GM12892 (cell line): ENCODE results near the gene PREPL.

ENCODE experiments used
- DNase-seq: peaks from one replicate; pipeline ENCODE4 v3.0.0; 2011; ENCODE audit not compliant: insufficient read length
- FAIRE-seq: peaks from 2 replicates; lab custom pipeline; 2011; peaks lifted over from hg19 to GRCh38; lab: Jason Lieb, UNC
- POLR2A ChIP-seq: IDR thresholded peaks from 2 replicates; pipeline ENCODE4 v1.6.1; 2011; ENCODE audit warnings: low read depth, low read length, control low read depth
- POLR2AphosphoS5 ChIP-seq: IDR thresholded peaks from 2 replicates; pipeline ENCODE4 v1.6.1; 2011; ENCODE audit warnings: low read depth, low read length, control low read depth
- TAF1 ChIP-seq: IDR thresholded peaks from 2 replicates; pipeline ENCODE4 v1.6.1; 2011; ENCODE audit warnings: low read depth, mild to moderate bottlenecking, control low read depth, low read length, borderline replicate concordance

PREPL gene

GRCh38 chr2:44342854-44343253, 18.4 kb downstream of the PREPL start:
- no peak for DNase-seq
- peak; percentile 60 for FAIRE-seq
- no peak for TF ChIP-seq TAF1
- no peak for TF ChIP-seq POLR2AphosphoS5
- TF ChIP-seq POLR2A, result no peak

GRCh38 chr2:44335806-44336538, 25.3 kb downstream of the PREPL start:
- FAIRE-seq (no peak), DNase-seq (no peak)
- TF ChIP-seq TAF1, result no peak
- no peak for TF ChIP-seq POLR2AphosphoS5
- no peak for TF ChIP-seq POLR2A

- TF ChIP-seq POLR2A (no peak), TAF1 (no peak), POLR2AphosphoS5 (no peak)
- DNase-seq, result no peak
- FAIRE-seq, result no peak
These were observed 27.3 kb downstream of the PREPL start for GRCh38 chr2:44333994-44334393.

GRCh38 chr2:44330801-44331200, 30.5 kb downstream of the PREPL start:
- TF ChIP-seq POLR2AphosphoS5, result no peak
- TF ChIP-seq TAF1, result no peak
- no peak for TF ChIP-seq POLR2A
- no peak for FAIRE-seq
- no peak for DNase-seq

- TF ChIP-seq POLR2A, result no peak
- no peak for TF ChIP-seq TAF1
- no peak for TF ChIP-seq POLR2AphosphoS5
- no peak for DNase-seq
- FAIRE-seq, result no peak
These were observed 32.0 kb downstream of the PREPL start for GRCh38 chr2:44329343-44329742.

- TF ChIP-seq TAF1 (no peak), POLR2AphosphoS5 (no peak), POLR2A (no peak)
- FAIRE-seq (no peak), DNase-seq (no peak)
These were observed 32.5 kb downstream of the PREPL start for GRCh38 chr2:44328750-44329149.

- no peak for FAIRE-seq
- TF ChIP-seq POLR2AphosphoS5 (no peak), POLR2A (no peak), TAF1 (no peak)
- no peak for DNase-seq
These were observed 34.6 kb downstream of the PREPL start for GRCh38 chr2:44326548-44327264.

GRCh38 chr2:44325897-44326296, 35.4 kb downstream of the PREPL start:
- DNase-seq, result no peak
- no peak for FAIRE-seq
- TF ChIP-seq POLR2A (no peak), TAF1 (no peak), POLR2AphosphoS5 (no peak)

- no peak for FAIRE-seq
- DNase-seq, result no peak
- TF ChIP-seq POLR2AphosphoS5 (no peak), POLR2A (no peak), TAF1 (no peak)
These were observed 36.3 kb downstream of the PREPL start for GRCh38 chr2:44324971-44325426.

- DNase-seq (no peak), FAIRE-seq (no peak)
- TF ChIP-seq POLR2AphosphoS5, result no peak
- no peak for TF ChIP-seq TAF1
- TF ChIP-seq POLR2A, result no peak
These were observed 39.9 kb downstream of the PREPL start for GRCh38 chr2:44321360-44321759.

GRCh38 chr2:44320832-44321231, 40.5 kb downstream of the PREPL start:
- no peak for TF ChIP-seq TAF1
- no peak for TF ChIP-seq POLR2AphosphoS5
- TF ChIP-seq POLR2A, result no peak
- FAIRE-seq (no peak), DNase-seq (no peak)

- no peak for TF ChIP-seq POLR2A
- no peak for TF ChIP-seq TAF1
- no peak for TF ChIP-seq POLR2AphosphoS5
- FAIRE-seq (no peak), DNase-seq (no peak)
These were observed 45.3 kb downstream of the PREPL start for GRCh38 chr2:44315945-44316344.
